Neural cell (in vitro differentiated cells): ENCODE results near the gene GJA8.
"Not testable (repeated sequence)": the region's sequence is repeated elsewhere in the genome, so short reads cannot be mapped to it uniquely, and the experiment has no call there.

Experiments
- EZH2 ChIP-seq: fragments of 200-600, 300-800 bp; shearing (Covaris generic), sonication (generic); IDR thresholded peaks from 2 replicates; pipeline ENCODE4 v1.6.1; 2014; ENCODE audit warnings: antibody characterized with exemption, low read length, borderline replicate concordance, mild to moderate bottlenecking; ENCODE audit not compliant: insufficient read depth, poor library complexity, severe bottlenecking
- MXI1 ChIP-seq: fragments of 450-650 bp; conservative IDR thresholded peaks from 2 replicates; pipeline ENCODE4 v1.6.1; 2014; ENCODE audit warnings: antibody characterized with exemption, mild to moderate bottlenecking; ENCODE audit not compliant: poor library complexity, severe bottlenecking
- POLR2AphosphoS5 ChIP-seq: IDR thresholded peaks from 2 replicates; pipeline ENCODE4 v1.6.1; 2012
- RAD21 ChIP-seq: fragments of 450-650 bp; conservative IDR thresholded peaks from 2 replicates; pipeline ENCODE4 v1.6.1; 2014; ENCODE audit warnings: antibody characterized with exemption, mild to moderate bottlenecking, moderate library complexity
- TF ChIP-seq, protein P1 (sequence below): fragments of 450-650 bp; IDR thresholded peaks from 2 replicates; pipeline ENCODE4 v1.5.1; 2014; ENCODE audit warnings: antibody characterized with exemption, mild to moderate bottlenecking, moderate library complexity; ENCODE audit not compliant: poor library complexity, severe bottlenecking
- TF ChIP-seq, protein P2 (sequence below): IDR thresholded peaks from 2 replicates; pipeline ENCODE4 v1.6.1; 2012; ENCODE audit warnings: borderline replicate concordance

GRCh38 chr1:147854989-147855388 is 47.6 kb upstream of the GJA8 start:
- TF ChIP-seq, protein P1, sequence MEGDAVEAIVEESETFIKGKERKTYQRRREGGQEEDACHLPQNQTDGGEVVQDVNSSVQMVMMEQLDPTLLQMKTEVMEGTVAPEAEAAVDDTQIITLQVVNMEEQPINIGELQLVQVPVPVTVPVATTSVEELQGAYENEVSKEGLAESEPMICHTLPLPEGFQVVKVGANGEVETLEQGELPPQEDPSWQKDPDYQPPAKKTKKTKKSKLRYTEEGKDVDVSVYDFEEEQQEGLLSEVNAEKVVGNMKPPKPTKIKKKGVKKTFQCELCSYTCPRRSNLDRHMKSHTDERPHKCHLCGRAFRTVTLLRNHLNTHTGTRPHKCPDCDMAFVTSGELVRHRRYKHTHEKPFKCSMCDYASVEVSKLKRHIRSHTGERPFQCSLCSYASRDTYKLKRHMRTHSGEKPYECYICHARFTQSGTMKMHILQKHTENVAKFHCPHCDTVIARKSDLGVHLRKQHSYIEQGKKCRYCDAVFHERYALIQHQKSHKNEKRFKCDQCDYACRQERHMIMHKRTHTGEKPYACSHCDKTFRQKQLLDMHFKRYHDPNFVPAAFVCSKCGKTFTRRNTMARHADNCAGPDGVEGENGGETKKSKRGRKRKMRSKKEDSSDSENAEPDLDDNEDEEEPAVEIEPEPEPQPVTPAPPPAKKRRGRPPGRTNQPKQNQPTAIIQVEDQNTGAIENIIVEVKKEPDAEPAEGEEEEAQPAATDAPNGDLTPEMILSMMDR, result not testable (repeated sequence)
- TF ChIP-seq RAD21, MXI1, EZH2, POLR2AphosphoS5: not testable (repeated sequence)
- TF ChIP-seq, protein P2, sequence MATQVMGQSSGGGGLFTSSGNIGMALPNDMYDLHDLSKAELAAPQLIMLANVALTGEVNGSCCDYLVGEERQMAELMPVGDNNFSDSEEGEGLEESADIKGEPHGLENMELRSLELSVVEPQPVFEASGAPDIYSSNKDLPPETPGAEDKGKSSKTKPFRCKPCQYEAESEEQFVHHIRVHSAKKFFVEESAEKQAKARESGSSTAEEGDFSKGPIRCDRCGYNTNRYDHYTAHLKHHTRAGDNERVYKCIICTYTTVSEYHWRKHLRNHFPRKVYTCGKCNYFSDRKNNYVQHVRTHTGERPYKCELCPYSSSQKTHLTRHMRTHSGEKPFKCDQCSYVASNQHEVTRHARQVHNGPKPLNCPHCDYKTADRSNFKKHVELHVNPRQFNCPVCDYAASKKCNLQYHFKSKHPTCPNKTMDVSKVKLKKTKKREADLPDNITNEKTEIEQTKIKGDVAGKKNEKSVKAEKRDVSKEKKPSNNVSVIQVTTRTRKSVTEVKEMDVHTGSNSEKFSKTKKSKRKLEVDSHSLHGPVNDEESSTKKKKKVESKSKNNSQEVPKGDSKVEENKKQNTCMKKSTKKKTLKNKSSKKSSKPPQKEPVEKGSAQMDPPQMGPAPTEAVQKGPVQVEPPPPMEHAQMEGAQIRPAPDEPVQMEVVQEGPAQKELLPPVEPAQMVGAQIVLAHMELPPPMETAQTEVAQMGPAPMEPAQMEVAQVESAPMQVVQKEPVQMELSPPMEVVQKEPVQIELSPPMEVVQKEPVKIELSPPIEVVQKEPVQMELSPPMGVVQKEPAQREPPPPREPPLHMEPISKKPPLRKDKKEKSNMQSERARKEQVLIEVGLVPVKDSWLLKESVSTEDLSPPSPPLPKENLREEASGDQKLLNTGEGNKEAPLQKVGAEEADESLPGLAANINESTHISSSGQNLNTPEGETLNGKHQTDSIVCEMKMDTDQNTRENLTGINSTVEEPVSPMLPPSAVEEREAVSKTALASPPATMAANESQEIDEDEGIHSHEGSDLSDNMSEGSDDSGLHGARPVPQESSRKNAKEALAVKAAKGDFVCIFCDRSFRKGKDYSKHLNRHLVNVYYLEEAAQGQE, result not testable (repeated sequence)
